AG09309 (cell line): ENCODE results near the gene MAP2K5.

Experiments used
- DNase-seq: peaks from one replicate; pipeline ENCODE4 v3.0.0-alpha.2; 2010; ENCODE audit warnings: low read depth
- H3K4me3 ChIP-seq: 2 replicates; pipeline ENCODE4 v1.5.1; 2011; ENCODE audit warnings: mild to moderate bottlenecking, low read depth, low read length, moderate library complexity; ENCODE audit not compliant: control insufficient read depth
- TF ChIP-seq, protein P1 (sequence below): IDR thresholded peaks from 2 replicates; pipeline ENCODE4 v1.5.1; 2011; ENCODE audit warnings: mild to moderate bottlenecking, low read depth, low read length, inconsistent platforms; ENCODE audit not compliant: insufficient read depth, control insufficient read depth; ENCODE audit errors: missing control alignments

The MAP2K5 gene

GRCh38 chr15:67639591-67639990 lies 97.1 kb downstream of the MAP2K5 start:
- TF ChIP-seq, protein P1, sequence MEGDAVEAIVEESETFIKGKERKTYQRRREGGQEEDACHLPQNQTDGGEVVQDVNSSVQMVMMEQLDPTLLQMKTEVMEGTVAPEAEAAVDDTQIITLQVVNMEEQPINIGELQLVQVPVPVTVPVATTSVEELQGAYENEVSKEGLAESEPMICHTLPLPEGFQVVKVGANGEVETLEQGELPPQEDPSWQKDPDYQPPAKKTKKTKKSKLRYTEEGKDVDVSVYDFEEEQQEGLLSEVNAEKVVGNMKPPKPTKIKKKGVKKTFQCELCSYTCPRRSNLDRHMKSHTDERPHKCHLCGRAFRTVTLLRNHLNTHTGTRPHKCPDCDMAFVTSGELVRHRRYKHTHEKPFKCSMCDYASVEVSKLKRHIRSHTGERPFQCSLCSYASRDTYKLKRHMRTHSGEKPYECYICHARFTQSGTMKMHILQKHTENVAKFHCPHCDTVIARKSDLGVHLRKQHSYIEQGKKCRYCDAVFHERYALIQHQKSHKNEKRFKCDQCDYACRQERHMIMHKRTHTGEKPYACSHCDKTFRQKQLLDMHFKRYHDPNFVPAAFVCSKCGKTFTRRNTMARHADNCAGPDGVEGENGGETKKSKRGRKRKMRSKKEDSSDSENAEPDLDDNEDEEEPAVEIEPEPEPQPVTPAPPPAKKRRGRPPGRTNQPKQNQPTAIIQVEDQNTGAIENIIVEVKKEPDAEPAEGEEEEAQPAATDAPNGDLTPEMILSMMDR, result no peak
- no peak overlapping the region for H3K4me3 ChIP-seq
- no peak for DNase-seq

DNA sequence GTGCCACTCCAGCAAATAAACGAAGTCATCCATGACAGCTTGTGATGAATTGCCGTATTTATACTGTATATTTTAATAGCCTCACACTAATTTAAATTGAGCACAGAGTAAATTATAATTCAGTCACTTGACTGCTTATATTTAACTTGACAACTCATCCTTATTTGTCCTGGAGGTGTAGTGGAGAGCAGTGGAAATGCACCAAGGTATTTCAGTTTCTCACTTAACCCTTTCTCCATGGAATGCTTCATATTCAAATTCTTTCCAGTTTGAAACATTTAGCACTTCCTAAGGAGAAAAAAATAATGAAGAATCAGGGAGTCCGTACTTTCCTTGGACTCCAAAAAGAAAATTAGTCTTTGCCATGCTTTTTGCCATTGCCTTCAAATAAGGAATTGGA lies 99.0 kb downstream of the MAP2K5 start:
- no peak overlapping the region for H3K4me3 ChIP-seq
- TF ChIP-seq, protein P1, result no peak
- DNase-seq, result no peak

DNA sequence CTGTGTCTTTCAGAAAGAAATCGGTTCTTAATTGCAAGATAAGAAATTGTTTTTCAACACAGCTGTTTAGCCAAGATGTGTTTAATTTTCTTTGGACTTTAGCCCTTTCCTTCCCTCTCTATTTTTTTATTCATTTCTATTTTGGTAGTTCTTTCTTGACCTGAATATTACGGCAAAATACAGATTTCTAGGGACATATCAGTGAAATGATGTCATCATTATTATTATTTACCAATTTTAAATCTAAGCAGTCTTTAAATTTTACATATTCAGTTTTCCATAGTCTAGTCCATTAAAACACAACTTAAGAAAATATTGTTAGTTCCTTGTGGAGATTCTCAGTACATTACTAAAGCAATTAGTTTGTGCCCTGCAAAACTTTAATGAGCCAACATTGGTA lies 104.3 kb downstream of the MAP2K5 start:
- no peak overlapping the region for H3K4me3 ChIP-seq
- DNase-seq, result no peak
- TF ChIP-seq, protein P1, result no peak

GRCh38 chr15:67652586-67652985 lies 110.1 kb downstream of the MAP2K5 start:
- no peak for DNase-seq
- no peak overlapping the region for H3K4me3 ChIP-seq
- TF ChIP-seq, protein P1, result no peak

GRCh38 chr15:67660446-67660845 lies 117.9 kb downstream of the MAP2K5 start:
- TF ChIP-seq, protein P1, result no peak
- no peak for DNase-seq
- no peak overlapping the region for H3K4me3 ChIP-seq

DNA sequence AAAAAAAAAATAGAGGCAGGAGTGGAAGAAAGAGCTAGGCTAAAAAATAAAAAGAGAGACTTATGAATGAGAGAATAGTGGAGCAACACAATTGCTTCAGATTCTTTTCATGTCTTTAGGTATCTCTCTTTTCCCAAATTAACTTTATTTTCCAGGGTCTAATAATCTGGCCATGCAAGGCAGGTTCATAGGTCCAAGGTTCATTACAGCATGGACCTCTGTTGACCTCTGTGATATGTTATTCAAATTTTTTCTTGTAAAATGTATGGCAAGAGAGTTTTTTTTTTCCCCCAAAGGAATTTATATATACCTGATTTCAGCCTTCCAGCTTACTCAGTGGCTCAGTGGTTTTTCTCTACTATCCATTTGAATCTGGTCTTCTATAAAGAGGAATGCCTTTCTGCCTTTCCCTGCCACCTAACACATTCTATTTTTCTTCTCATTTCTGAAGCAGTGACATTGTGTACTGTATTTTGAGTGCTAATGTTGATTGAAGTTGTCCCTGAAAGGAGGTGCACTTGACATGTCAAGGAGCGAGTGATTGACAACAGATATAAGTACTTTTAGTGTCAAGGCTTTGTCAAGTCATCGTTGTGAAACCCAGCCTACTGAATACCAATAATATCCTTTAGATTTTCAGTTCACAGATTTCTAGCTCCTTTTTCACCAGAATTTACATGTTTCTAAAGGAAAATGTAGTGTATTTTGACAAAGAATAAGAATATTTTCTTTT lies 118.5 kb downstream of the MAP2K5 start:
- H3K4me3 ChIP-seq, result no peak overlapping the region
- DNase-seq, result no peak
- TF ChIP-seq, protein P1, result no peak
